ENCODE measurements around the gene STAC2. TPM values are rescaled to one million over a fixed set of nuclear protein-coding genes. Genes with fewer than 3 reads are reported as not detected.

The STAC2 gene
- total and polyA plus RNA-seq, 2 donors (not counting 1 experiment from before 2014, with no cell fraction given): not detected

- Mint-ChIP-seq H3K27ac (peak overlapping the region; percentile 15), H3K27me3 (no peaks in the 10 kb centered on the region), H3K4me3 (peak overlapping the region; percentile 80), H3K4me1 (peaks cover 34% of the 10 kb centered on the region), H3K9me3 (ENCODE audit: insufficient read depth) (no peaks in the 10 kb centered on the region)
- DNase-seq (peak; percentile 46), ATAC-seq (ENCODE audit: low read depth) (no peak)
- peak overlapping the region; percentile 22 for H2AFZ ChIP-seq (ENCODE audit: insufficient read depth, low read depth, low read length, poor library complexity, severe bottlenecking)
- peaks cover 7% of the 10 kb centered on the region for H4K20me1 ChIP-seq (ENCODE audit: control insufficient read depth, insufficient read depth, low read length, poor library complexity, severe bottlenecking)
- CTCF ChIA-PET: interaction anchor here (0.6 to 3.4 kb wide), 4 partner anchors 11 to 131 kb away, joined by 3 to 12 read pairs (median 9); no protein-coding TSS in a partner anchor
- TF ChIP-seq EZH2 (IDR thresholded peaks at IDR 0.05; ENCODE audit: borderline replicate concordance, insufficient read depth, low read depth, low read length, poor library complexity, severe bottlenecking) (no peak), CTCF (IDR thresholded peaks at IDR 0.05) (no peak)
- H3K4me2 ChIP-seq (replicated peaks; ENCODE audit: low read depth, low read length, poor library complexity, severe bottlenecking): peak overlapping the region; percentile 98
- no peak overlapping the region for H3K27ac ChIP-seq (ENCODE audit: low read length in 2 of 2)
- H3K4me1 ChIP-seq (ENCODE audit: control insufficient read depth in 2 of 2, insufficient read depth in 2 of 2, low read length in 2 of 2): peaks cover 25 to 41% of the 10 kb centered on the region in 2 donors
- POLR2A ChIA-PET: interaction anchor here (0.6 to 1.1 kb wide), 2 partner anchors 11 to 736 kb away, joined by 3 to 6 read pairs; no protein-coding TSS in a partner anchor
- H3K4me3 ChIP-seq (ENCODE audit: control extremely low read depth in 1 of 5, extremely low read depth in 1 of 5, insufficient read depth in 1 of 5, low read depth in 2 of 5, low read length in 4 of 5): no peak overlapping the region
- H3K27me3 ChIP-seq (replicated peaks in 1 of 4; ENCODE audit: control extremely low read depth in 1 of 4, control insufficient read depth in 3 of 4, insufficient read depth in 4 of 4, low read length in 3 of 4): no peaks in the 10 kb centered on the region
- peaks cover 8% of the 10 kb centered on the region for H3K79me2 ChIP-seq (ENCODE audit: control insufficient read depth, insufficient read depth, low read length)
- no peak overlapping the region for H3K9ac ChIP-seq (ENCODE audit: low read length)
- intact Hi-C loops (cut with micrococcal nuclease): loop anchor here (5.0 kb wide), 1 partner anchor 43 kb away; the partner anchor contains the start of gene PLXDC1
- 10% methylated on average over 7 of the region's 8 CpGs for WGBS (ENCODE audit: insufficient coverage)
- no peaks in the 10 kb centered on the region for H3K36me3 ChIP-seq (replicated peaks in 1 of 2; ENCODE audit: control extremely low read depth in 1 of 2, control insufficient read depth in 1 of 2, extremely low read depth in 1 of 2, insufficient read depth in 2 of 2, low read length in 1 of 2)
- no peaks in the 10 kb centered on the region for H3K9me3 ChIP-seq (ENCODE audit: control extremely low read depth in 1 of 3, control insufficient read depth in 2 of 3, insufficient read depth in 1 of 3, low read length in 2 of 3)
Measured at GRCh38 chr17:39195568-39196160, 30.1 kb downstream of the STAC2 start.

GRCh38 chr17:39194985-39195524, 30.7 kb downstream of the STAC2 start:
- POLR2A ChIA-PET: interaction anchor here (1.1 kb wide), 1 partner anchor 11 kb away, joined by 3 read pairs; no protein-coding TSS in a partner anchor
- Histone ChIP-seq H3K9me3 (ENCODE audit: control extremely low read depth in 1 of 3, control insufficient read depth in 2 of 3, insufficient read depth in 1 of 3, low read length in 2 of 3) (no peaks in the 10 kb centered on the region), H3K36me3 (replicated peaks in 1 of 2; ENCODE audit: control extremely low read depth in 1 of 2, control insufficient read depth in 1 of 2, extremely low read depth in 1 of 2, insufficient read depth in 2 of 2, low read length in 1 of 2) (no peaks in the 10 kb centered on the region), H3K4me3 (ENCODE audit: control extremely low read depth in 1 of 5, extremely low read depth in 1 of 5, insufficient read depth in 1 of 5, low read depth in 2 of 5, low read length in 4 of 5) (no peak overlapping the region), H2AFZ (ENCODE audit: insufficient read depth, low read depth, low read length, poor library complexity, severe bottlenecking) (no peak overlapping the region), H3K4me1 (ENCODE audit: control insufficient read depth in 2 of 2, insufficient read depth in 2 of 2, low read length in 2 of 2) (peaks cover 25 to 40% of the 10 kb centered on the region in 2 donors), H3K79me2 (ENCODE audit: control insufficient read depth, insufficient read depth, low read length) (peaks cover 2% of the 10 kb centered on the region), H4K20me1 (ENCODE audit: control insufficient read depth, insufficient read depth, low read length, poor library complexity, severe bottlenecking) (peaks cover 7% of the 10 kb centered on the region), H3K27ac (ENCODE audit: low read length in 2 of 2) (no peak overlapping the region), H3K4me2 (replicated peaks; ENCODE audit: low read depth, low read length, poor library complexity, severe bottlenecking) (no peak overlapping the region), H3K9ac (ENCODE audit: low read length) (no peak overlapping the region), H3K27me3 (replicated peaks in 1 of 4; ENCODE audit: control extremely low read depth in 1 of 4, control insufficient read depth in 3 of 4, insufficient read depth in 4 of 4, low read length in 3 of 4) (no peaks in the 10 kb centered on the region)
- TF ChIP-seq EZH2 (IDR thresholded peaks at IDR 0.05; ENCODE audit: borderline replicate concordance, insufficient read depth, low read depth, low read length, poor library complexity, severe bottlenecking) (no peak), CTCF (IDR thresholded peaks at IDR 0.05) (no peak)
- peak overlapping the region; percentile 32 for H3K27ac Mint-ChIP-seq
- intact Hi-C loops (cut with micrococcal nuclease): loop anchor here (5.0 kb wide), 1 partner anchor 43 kb away; the partner anchor contains the start of gene PLXDC1
- WGBS (ENCODE audit: insufficient coverage): 100% methylated on average over 3 of the region's 10 CpGs
- CTCF ChIA-PET: interaction anchor here (0.6 to 3.4 kb wide), 4 partner anchors 12 to 132 kb away, joined by 3 to 12 read pairs (median 8); no protein-coding TSS in a partner anchor
- ATAC-seq (ENCODE audit: low read depth): no peak
- no peaks in the 10 kb centered on the region for H3K9me3 Mint-ChIP-seq (ENCODE audit: insufficient read depth)
- H3K27me3 Mint-ChIP-seq: no peaks in the 10 kb centered on the region
- peak overlapping the region; percentile 80 for H3K4me3 Mint-ChIP-seq
- peaks cover 31% of the 10 kb centered on the region for H3K4me1 Mint-ChIP-seq
- no peak for DNase-seq
